Small intestine (tissue), 7 donors: ENCODE measurements around the gene RAD51C. TPM values are rescaled to one million over a fixed set of nuclear protein-coding genes. Genes with fewer than 3 reads are reported as not detected.
"Not testable (repeated sequence)": the region's sequence is repeated elsewhere in the genome, so short reads cannot be mapped to it uniquely, and the experiment has no call there.

Source experiments
- DNase-seq, 2 donors: peaks; one replicate each; pipeline versions ENCODE4 v3.0.0 to v3.0.0-alpha.2; 2013
- FAIRE-seq: peaks from 2 replicates; lab custom pipeline; 2012; peaks lifted over from hg19 to GRCh38; lab: Jason Lieb, UNC
- H3K27ac ChIP-seq, 3 donors: one replicate each; pipeline ENCODE4 v1.5.1; 2013; ENCODE audit warnings: low read length in 2 of 3, mild to moderate bottlenecking in 2 of 3, control low read depth in 1 of 3, inconsistent platforms in 1 of 3, low read depth in 1 of 3, moderate library complexity in 1 of 3
- H3K27me3 ChIP-seq, 3 donors: one replicate each; pipeline ENCODE4 v1.6.1; 2013; ENCODE audit warnings: low read length in 3 of 3, inconsistent platforms in 1 of 3; ENCODE audit not compliant: control insufficient read depth in 3 of 3, insufficient read depth in 3 of 3
- H3K36me3 ChIP-seq, 3 donors: one replicate each; pipeline ENCODE4 v1.6.1; 2013; ENCODE audit warnings: low read length in 3 of 3, inconsistent platforms in 1 of 3, low read depth in 1 of 3, mild to moderate bottlenecking in 1 of 3, moderate library complexity in 1 of 3; ENCODE audit not compliant: control insufficient read depth in 3 of 3, insufficient read depth in 2 of 3
- H3K4me1 ChIP-seq, 3 donors: one replicate each; pipeline ENCODE4 v1.6.1; 2013; ENCODE audit warnings: low read length in 2 of 3, inconsistent platforms in 1 of 3, low read depth in 1 of 3, mild to moderate bottlenecking in 1 of 3, moderate library complexity in 1 of 3; ENCODE audit not compliant: control insufficient read depth in 3 of 3, insufficient read depth in 2 of 3
- H3K4me3 ChIP-seq, 3 donors: one replicate each; pipeline ENCODE4 v1.5.1; 2013; ENCODE audit warnings: low read length in 3 of 3, control low read depth in 1 of 3, inconsistent platforms in 1 of 3, low read depth in 1 of 3, mild to moderate bottlenecking in 1 of 3, moderate library complexity in 1 of 3
- H3K9me3 ChIP-seq, 2 donors: one replicate each; pipeline ENCODE4 v1.6.1; 2013; ENCODE audit warnings: low read depth in 1 of 2, low read length in 1 of 2; ENCODE audit not compliant: control insufficient read depth in 2 of 2, insufficient read depth in 1 of 2
- WGBS, 3 donors: extraction: QIAGEN DNeasy Blood & Tissue Kit; methylation state at CpG; one replicate each; pipeline ENCODE4 v1.1.7; 2013; 5-methylcytosine and 5-hydroxymethylcytosine counted together
- polyA plus RNA-seq, 4 donors: library from polyadenylated mRNA; stranded (reverse) in 3 of 4; unstranded in 1 of 4; fragments of 200-250 nt in 3 of 4; fragments of 120-200 nt in 1 of 4; gene quantifications; one replicate each; pipeline versions ENCODE4 v1.2.1 to v1.2.3, GENCODE V29; 2013
- donor health status: healthy with polysubstance abuse.
- donor health status: control.
- donor health status: control.
- donor health status: Bipolar disorder and iron deficiency.
- donor health status: healthy.

Gene RAD51C
- polyA plus RNA-seq, 4 donors: 6.9 to 19.1 (median 13.5) TPM

DNA sequence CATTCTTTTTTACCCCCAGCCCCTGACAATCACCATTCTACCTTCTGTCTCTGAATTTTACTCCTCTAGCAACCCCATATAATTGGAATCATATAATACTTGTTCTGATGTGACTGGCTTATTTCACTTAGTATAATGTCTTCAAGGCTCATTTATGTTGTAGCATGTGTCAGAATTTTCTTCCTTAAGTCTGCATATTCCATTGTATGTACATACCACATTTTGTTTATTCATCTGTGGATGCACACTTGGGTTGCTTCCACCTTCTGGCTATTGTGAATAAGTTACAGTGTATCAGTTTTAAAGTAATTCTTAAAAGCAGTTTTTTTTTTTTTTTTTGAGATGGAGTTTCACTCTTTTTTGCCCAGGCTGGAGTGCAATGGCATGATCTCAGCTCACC, 38.5 kb downstream of the RAD51C start:
- Histone ChIP-seq H3K4me3 (no peak overlapping the region), H3K27me3 (no peaks in the 10 kb centered on the region), H3K36me3 (no peaks in the 10 kb centered on the region), H3K4me1 (no peaks in the 10 kb centered on the region), H3K27ac (no peak overlapping the region), H3K9me3 (no peaks in the 10 kb centered on the region)
- no peak for FAIRE-seq
- DNase-seq: no peak

DNA sequence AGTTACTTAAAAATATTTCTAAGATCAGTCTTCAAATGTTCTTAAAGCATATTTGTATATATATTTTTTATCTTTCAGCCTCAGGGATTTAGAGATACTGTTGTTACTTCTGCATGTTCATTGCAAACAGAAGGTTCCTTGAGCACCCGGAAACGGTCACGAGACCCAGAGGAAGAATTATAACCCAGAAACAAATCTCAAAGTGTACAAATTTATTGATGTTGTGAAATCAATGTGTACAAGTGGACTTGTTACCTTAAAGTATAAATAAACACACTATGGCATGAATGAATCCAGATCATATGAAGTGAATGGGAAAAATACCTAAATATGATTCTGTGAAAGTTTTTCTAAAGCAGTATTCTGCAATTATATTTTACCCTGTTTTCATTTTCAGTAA, 41.6 kb downstream of the RAD51C start:
- 93 to 95% (median 94%) methylated on average over 3 of the region's 3 CpGs for WGBS, 3 donors
- Histone ChIP-seq H3K27me3 (no peaks in the 10 kb centered on the region), H3K4me1 (no peaks in the 10 kb centered on the region), H3K36me3 (no peaks in the 10 kb centered on the region), H3K27ac (no peak overlapping the region), H3K4me3 (no peak overlapping the region), H3K9me3 (no peaks in the 10 kb centered on the region)
- FAIRE-seq: no peak
- DNase-seq: no peak

DNA sequence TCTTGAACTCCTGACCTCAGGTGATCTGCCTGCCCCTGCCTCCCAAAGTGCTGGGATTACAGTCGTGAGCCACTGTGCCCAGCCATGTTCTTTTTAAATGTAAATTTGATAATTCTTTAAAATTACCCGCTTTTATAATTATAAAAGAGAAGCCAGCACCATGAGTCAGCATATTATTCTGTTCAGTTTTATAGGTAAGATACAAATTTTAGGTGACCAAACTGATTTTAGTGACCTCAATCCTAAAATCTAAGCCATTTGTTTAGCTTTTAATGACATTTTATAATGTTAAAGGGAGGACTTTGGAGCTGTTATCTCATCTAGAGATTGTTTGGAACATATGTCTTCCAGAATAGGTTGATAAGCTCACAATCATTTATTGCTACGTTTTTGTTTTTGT, 42.4 kb downstream of the RAD51C start:
- Histone ChIP-seq H3K36me3 (no peaks in the 10 kb centered on the region), H3K27me3 (no peaks in the 10 kb centered on the region), H3K27ac (no peak overlapping the region), H3K9me3 (no peaks in the 10 kb centered on the region), H3K4me1 (no peaks in the 10 kb centered on the region), H3K4me3 (no peak overlapping the region)
- DNase-seq (no peak), FAIRE-seq (no peak)
- WGBS, 3 donors: 51 to 77% (median 66%) methylated on average over 3 of the region's 3 CpGs

GRCh38 chr17:58741121-58741625, 48.8 kb downstream of the RAD51C start:
- no peak for FAIRE-seq
- H3K4me1 ChIP-seq: no peaks in the 10 kb centered on the region
- no peak overlapping the region for H3K4me3 ChIP-seq
- H3K27ac ChIP-seq: no peak overlapping the region
- no peaks in the 10 kb centered on the region for H3K27me3 ChIP-seq
- DNase-seq: peak in 1 of 2 donors; percentile 11
- H3K9me3 ChIP-seq: no peaks in the 10 kb centered on the region
- WGBS, 3 donors: 76 to 81% (median 80%) methylated on average over 8 of the region's 8 CpGs
- H3K36me3 ChIP-seq: no peaks in the 10 kb centered on the region

GRCh38 chr17:58747674-58748073, 55.3 kb downstream of the RAD51C start:
- Histone ChIP-seq H3K27me3 (peaks cover 0 to 4% (median 0%) of the 10 kb centered on the region in 3 donors), H3K9me3 (no peaks in the 10 kb centered on the region), H3K36me3 (no peaks in the 10 kb centered on the region), H3K4me1 (no peaks in the 10 kb centered on the region), H3K27ac (no peak overlapping the region), H3K4me3 (no peak overlapping the region)
- WGBS, 3 donors: 92 to 97% (median 93%) methylated on average over 1 of the region's 1 CpG
- DNase-seq (no peak), FAIRE-seq (no peak)

GRCh38 chr17:58749627-58750026, 57.2 kb downstream of the RAD51C start:
- not testable (repeated sequence) for H3K4me1 ChIP-seq, H3K27ac ChIP-seq, H3K9me3 ChIP-seq, H3K27me3 ChIP-seq, DNase-seq, H3K4me3 ChIP-seq, H3K36me3 ChIP-seq, FAIRE-seq

DNA sequence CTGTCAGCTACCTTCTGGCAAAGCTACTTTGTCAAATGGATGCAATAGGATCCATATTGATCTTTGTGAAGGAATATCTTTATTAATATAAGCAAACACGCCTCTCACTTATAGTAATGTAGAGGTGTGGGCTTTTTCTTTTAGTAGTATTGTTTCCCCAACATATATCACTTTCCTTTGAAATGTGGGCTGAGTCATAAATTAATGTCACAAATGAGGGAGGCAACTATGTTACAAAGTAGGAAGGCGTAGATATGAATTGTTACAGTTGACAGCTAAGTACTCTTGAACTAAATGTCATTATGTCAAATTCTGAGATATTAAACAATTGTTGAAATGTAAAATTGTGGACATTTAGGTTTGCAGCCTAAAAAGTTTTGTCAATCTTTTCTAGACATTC, 60.6 kb downstream of the RAD51C start:
- DNase-seq (no peak), FAIRE-seq (no peak)
- H3K27me3 ChIP-seq: peaks cover 0 to 29% (median 2%) of the 10 kb centered on the region in 3 donors
- H3K4me1 ChIP-seq: no peaks in the 10 kb centered on the region
- no peaks in the 10 kb centered on the region for H3K36me3 ChIP-seq
- no peaks in the 10 kb centered on the region for H3K9me3 ChIP-seq
- WGBS, 3 donors: 36 to 51% (median 39%) methylated on average over 2 of the region's 2 CpGs
- no peak overlapping the region for H3K27ac ChIP-seq
- no peak overlapping the region for H3K4me3 ChIP-seq

- Histone ChIP-seq H3K36me3 (no peaks in the 10 kb centered on the region), H3K9me3 (no peaks in the 10 kb centered on the region), H3K4me3 (peak overlapping the region in 2 of 3 donors; percentile 51 to 55), H3K27me3 (peaks cover 0 to 40% (median 4%) of the 10 kb centered on the region in 3 donors), H3K4me1 (no peaks in the 10 kb centered on the region), H3K27ac (no peak overlapping the region)
- FAIRE-seq: no peak
- no peak for DNase-seq
- 10 to 24% (median 22%) methylated on average over 2 of the region's 2 CpGs for WGBS, 3 donors
These were observed 62.8 kb downstream of the RAD51C start for GRCh38 chr17:58755269-58755576.

DNA sequence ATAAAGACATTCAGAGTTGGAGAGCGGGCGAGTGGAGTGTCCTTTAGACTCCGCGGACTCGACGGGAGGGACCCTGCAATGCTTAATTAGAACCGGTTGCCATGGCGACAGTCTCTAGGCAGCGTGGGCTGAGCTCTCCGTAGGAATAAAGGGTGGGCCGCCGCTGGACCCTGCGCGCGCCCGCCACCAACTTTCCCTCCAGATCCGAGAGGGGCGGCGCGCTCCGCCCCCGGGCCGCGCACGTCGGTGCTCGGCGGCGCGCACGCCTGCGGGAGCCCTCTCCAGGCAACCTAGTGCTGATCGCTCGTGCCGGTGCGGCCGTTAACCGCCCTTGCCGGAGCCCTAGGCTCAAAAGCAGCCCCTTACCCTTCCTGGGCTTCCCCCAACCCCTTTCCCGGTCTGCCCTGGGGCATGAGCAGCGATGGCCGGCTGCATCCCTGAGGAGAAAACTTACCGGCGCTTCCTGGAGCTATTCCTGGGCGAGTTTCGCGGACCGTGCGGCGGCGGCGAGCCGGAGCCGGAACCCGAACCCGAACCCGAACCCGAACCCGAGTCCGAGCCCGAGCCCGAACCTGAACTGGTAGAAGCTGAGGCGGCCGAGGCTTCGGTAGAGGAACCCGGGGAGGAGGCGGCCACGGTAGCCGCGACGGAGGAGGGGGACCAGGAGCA, 63.3 kb downstream of the RAD51C start, which contains the start of gene PPM1E:
Gene PPM1E, plus strand, starts transcription at position 278 of the 669 bp plus-strand sequence.
- Histone ChIP-seq H3K27ac (no peak within 1 kb of the TSS), H3K9me3 (no peaks in the 10 kb centered on the region), H3K36me3 (no peaks in the 10 kb centered on the region), H3K4me1 (no peaks in the 10 kb centered on the region), H3K27me3 (peaks cover 0 to 40% (median 4%) of the 10 kb centered on the region in 3 donors), H3K4me3 (peak within 1 kb of the TSS; percentile 51 to 56 (median 55))
- no peak for FAIRE-seq
- WGBS, 3 donors: 1% methylated on average over 57 to 71 of the region's 71 CpGs
- DNase-seq: peak; percentile 36 to 75
